GM12801 (cell line): ENCODE results near the gene PTBP2.

Experiments used
- TF ChIP-seq, protein P1 (sequence below): IDR thresholded peaks from one replicate; pipeline ENCODE4 v1.5.1; 2011; ENCODE audit warnings: control low read depth; ENCODE audit not compliant: insufficient read length; ENCODE audit errors: extremely low read depth

PTBP2 gene

DNA sequence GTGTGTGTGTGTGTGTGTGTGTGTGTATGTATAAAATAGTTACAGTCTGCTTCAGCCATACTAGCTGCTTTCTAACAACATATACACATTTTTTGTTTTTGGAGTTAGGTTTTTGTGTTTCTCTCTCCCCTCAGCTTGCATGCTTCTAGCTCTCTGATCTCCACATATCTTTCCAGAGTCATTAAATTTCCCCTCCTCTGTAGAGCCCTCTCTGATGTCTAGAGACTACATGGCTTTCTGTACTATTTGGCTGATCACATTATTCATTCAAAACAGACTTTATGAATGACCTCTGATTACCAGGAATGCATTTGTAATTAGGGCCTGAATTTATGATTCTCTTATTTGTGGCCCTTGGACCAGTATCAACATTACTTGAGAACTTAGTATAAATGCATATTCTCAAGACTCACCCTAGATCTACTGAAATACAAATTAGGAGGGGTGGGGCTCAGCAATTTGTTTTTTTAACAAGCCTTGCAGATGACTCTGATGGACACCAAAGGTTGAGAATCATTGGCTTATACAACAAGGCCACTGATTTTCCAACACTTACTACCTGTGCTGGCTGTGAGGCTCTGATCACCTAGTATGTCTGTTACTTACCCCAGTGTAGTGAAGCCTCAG lies 104.5 kb downstream of the PTBP2 start:
- TF ChIP-seq, protein P1, sequence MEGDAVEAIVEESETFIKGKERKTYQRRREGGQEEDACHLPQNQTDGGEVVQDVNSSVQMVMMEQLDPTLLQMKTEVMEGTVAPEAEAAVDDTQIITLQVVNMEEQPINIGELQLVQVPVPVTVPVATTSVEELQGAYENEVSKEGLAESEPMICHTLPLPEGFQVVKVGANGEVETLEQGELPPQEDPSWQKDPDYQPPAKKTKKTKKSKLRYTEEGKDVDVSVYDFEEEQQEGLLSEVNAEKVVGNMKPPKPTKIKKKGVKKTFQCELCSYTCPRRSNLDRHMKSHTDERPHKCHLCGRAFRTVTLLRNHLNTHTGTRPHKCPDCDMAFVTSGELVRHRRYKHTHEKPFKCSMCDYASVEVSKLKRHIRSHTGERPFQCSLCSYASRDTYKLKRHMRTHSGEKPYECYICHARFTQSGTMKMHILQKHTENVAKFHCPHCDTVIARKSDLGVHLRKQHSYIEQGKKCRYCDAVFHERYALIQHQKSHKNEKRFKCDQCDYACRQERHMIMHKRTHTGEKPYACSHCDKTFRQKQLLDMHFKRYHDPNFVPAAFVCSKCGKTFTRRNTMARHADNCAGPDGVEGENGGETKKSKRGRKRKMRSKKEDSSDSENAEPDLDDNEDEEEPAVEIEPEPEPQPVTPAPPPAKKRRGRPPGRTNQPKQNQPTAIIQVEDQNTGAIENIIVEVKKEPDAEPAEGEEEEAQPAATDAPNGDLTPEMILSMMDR, result no peak

GRCh38 chr1:96833376-96833775 lies 111.8 kb downstream of the PTBP2 start:
- TF ChIP-seq, protein P1, result no peak

- TF ChIP-seq, protein P1, result no peak
Measured at GRCh38 chr1:96834986-96835385, 113.4 kb downstream of the PTBP2 start.

- TF ChIP-seq, protein P1, result no peak
Measured at GRCh38 chr1:96837057-96837780, 115.6 kb downstream of the PTBP2 start.

DNA sequence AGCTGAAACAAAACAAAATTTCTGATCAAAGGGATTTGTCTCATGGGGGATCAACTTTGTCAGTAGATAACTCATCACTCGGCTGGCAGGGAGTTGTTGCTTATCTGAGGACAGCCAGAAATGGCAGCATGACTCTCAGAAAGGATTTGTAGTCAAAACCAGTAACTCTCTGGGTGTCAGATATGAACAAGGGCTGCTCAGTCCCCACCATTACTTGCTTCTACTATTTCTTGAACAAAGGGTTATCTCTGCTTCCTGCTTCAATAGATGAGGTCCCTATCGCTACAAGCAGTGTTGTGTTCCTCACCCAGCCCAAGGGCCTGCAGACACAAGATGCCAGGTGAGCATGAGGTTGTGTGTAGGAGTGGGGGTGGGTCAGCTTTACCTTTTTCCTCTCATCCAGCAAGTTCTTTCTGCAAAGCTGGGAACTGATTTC lies 116.2 kb downstream of the PTBP2 start:
- TF ChIP-seq, protein P1, result no peak

GRCh38 chr1:96840396-96840795 lies 118.8 kb downstream of the PTBP2 start:
- TF ChIP-seq, protein P1, result no peak

DNA sequence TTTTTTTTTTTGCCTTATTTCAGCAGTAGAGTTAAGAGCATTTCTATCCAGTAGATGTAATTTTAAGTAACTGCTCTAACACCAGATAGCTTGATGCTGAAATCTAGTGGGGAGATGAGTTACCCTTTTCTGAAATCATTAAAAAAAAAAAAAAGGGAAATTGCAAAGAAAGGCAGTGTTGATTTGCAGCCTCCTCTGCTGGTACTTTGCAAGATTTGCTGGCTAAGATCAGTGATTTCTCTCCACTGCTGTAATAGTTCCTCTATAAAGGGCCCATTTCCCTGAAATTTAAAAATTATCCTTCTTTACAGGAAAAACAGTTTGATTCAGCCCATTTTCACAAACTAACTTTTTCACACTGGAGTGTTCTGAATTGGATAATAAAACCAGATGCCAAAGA lies 120.6 kb downstream of the PTBP2 start:
- TF ChIP-seq, protein P1, result no peak
